Measurements from ENCODE around the gene SGCD.

Gene SGCD

GRCh38 chr5:156456857-156457256, 129.9 kb downstream of the SGCD start:
- no peak for FAIRE-seq

GRCh38 chr5:156459812-156460385, 132.9 kb downstream of the SGCD start:
- FAIRE-seq, result no peak

More at GRCh38 chr5:156456857-156457256, 129.9 kb downstream of the SGCD start:
- no peak for DNase-seq (ENCODE audit: low spot score)

GRCh38 chr5:156460471-156460870, 133.5 kb downstream of the SGCD start:
- DNase-seq (ENCODE audit: low spot score) (no peak), FAIRE-seq (no peak)

More at GRCh38 chr5:156459812-156460385, 132.9 kb downstream of the SGCD start:
- DNase-seq (ENCODE audit: low spot score), result no peak

GRCh38 chr5:156466871-156467270, 139.9 kb downstream of the SGCD start:
- no peak for DNase-seq (ENCODE audit: low spot score)
- FAIRE-seq, result no peak

GRCh38 chr5:156469636-156470035, 142.7 kb downstream of the SGCD start:
- DNase-seq (ENCODE audit: low spot score) (no peak), FAIRE-seq (no peak)

- DNase-seq (ENCODE audit: low spot score) (no peak), FAIRE-seq (no peak)
Observed at GRCh38 chr5:156471893-156472292, 144.9 kb downstream of the SGCD start.

GRCh38 chr5:156473269-156473908, 146.4 kb downstream of the SGCD start:
- DNase-seq (ENCODE audit: low spot score) (no peak), FAIRE-seq (no peak)

- FAIRE-seq (no peak), DNase-seq (ENCODE audit: low spot score) (no peak)
Observed at GRCh38 chr5:156474251-156474650, 147.3 kb downstream of the SGCD start.

GRCh38 chr5:156475182-156476157, 148.5 kb downstream of the SGCD start:
- peak; percentile 12 for DNase-seq (ENCODE audit: low spot score)
- FAIRE-seq, result no peak

GRCh38 chr5:156476158-156476551, 149.2 kb downstream of the SGCD start:
- no peak for FAIRE-seq
- no peak for DNase-seq (ENCODE audit: low spot score)

GRCh38 chr5:156476678-156477077, 149.7 kb downstream of the SGCD start:
- FAIRE-seq, result no peak
- no peak for DNase-seq (ENCODE audit: low spot score)

GRCh38 chr5:156477196-156477595, 150.2 kb downstream of the SGCD start:
- FAIRE-seq (no peak), DNase-seq (ENCODE audit: low spot score) (no peak)

- FAIRE-seq (no peak), DNase-seq (ENCODE audit: low spot score) (no peak)
Observed at GRCh38 chr5:156479849-156480248, 152.9 kb downstream of the SGCD start.

GRCh38 chr5:156481741-156482140, 154.8 kb downstream of the SGCD start:
- DNase-seq (ENCODE audit: low spot score), result no peak
- no peak for FAIRE-seq

- DNase-seq (ENCODE audit: low spot score), result no peak
- no peak for FAIRE-seq
Observed at GRCh38 chr5:156482818-156483217, 155.9 kb downstream of the SGCD start.

- no peak for DNase-seq (ENCODE audit: low spot score)
- no peak for FAIRE-seq
Observed at GRCh38 chr5:156486394-156487238, 159.7 kb downstream of the SGCD start.

GRCh38 chr5:156491766-156492165, 164.8 kb downstream of the SGCD start:
- FAIRE-seq, result no peak

GRCh38 chr5:156496291-156496690, 169.3 kb downstream of the SGCD start:
- no peak for FAIRE-seq
- no peak for DNase-seq (ENCODE audit: low spot score)

More at GRCh38 chr5:156491766-156492165, 164.8 kb downstream of the SGCD start:
- no peak for DNase-seq (ENCODE audit: low spot score)

GRCh38 chr5:156497804-156498208, 170.8 kb downstream of the SGCD start:
- DNase-seq (ENCODE audit: low spot score), result no peak
- FAIRE-seq, result no peak

GRCh38 chr5:156498226-156498980, 171.4 kb downstream of the SGCD start:
- no peak for FAIRE-seq
- no peak for DNase-seq (ENCODE audit: low spot score)
